GM23248 (cell line): Measurements from ENCODE around the gene FREY1. TPM values are rescaled to one million over a fixed set of nuclear protein-coding genes. Genes with fewer than 3 reads are reported as not detected.

ENCODE experiments used
- DNase-seq: peaks from one replicate; pipeline ENCODE4 v3.0.0-alpha.2; 2015
- H2AFZ ChIP-seq: fragments of 200-600 bp; sonication (generic); 2 replicates; pipeline ENCODE4 v1.6.1; 2016; ENCODE audit warnings: antibody characterized with exemption
- H3F3A ChIP-seq: fragments of 200-600 bp; sonication (generic); 2 replicates; pipeline ENCODE4 v1.6.1; 2016; ENCODE audit warnings: mild to moderate bottlenecking, antibody characterized with exemption, mixed run types; ENCODE audit not compliant: insufficient read depth
- H3K27ac ChIP-seq: fragments of 200-600 bp; sonication (generic); 2 replicates; pipeline ENCODE4 v1.5.1; 2016; ENCODE audit warnings: mild to moderate bottlenecking
- H3K27me3 ChIP-seq: fragments of 200-600 bp; sonication (generic); replicated peaks from 2 replicates; pipeline ENCODE4 v1.6.1; 2016; ENCODE audit warnings: mild to moderate bottlenecking; ENCODE audit not compliant: insufficient read depth
- H3K36me3 ChIP-seq: fragments of 200-600 bp; sonication (generic); 2 replicates; pipeline ENCODE4 v1.6.1; 2016; ENCODE audit warnings: low read depth, mild to moderate bottlenecking
- H3K4me1 ChIP-seq: fragments of 200-600 bp; sonication (generic); 2 replicates; pipeline ENCODE4 v1.6.1; 2016; ENCODE audit warnings: mild to moderate bottlenecking; ENCODE audit not compliant: insufficient read depth
- H3K4me2 ChIP-seq: fragments of 200-600 bp; sonication (generic); one replicate; pipeline ENCODE4 v1.6.1; 2016; ENCODE audit warnings: mild to moderate bottlenecking; ENCODE audit not compliant: unreplicated experiment
- H3K4me3 ChIP-seq: fragments of 200-600 bp; sonication (generic); 2 replicates; pipeline ENCODE4 v1.5.1; 2016; ENCODE audit warnings: mild to moderate bottlenecking
- H3K79me2 ChIP-seq: fragments of 200-600 bp; sonication (generic); 2 replicates; pipeline ENCODE4 v1.6.1; 2016; ENCODE audit warnings: mild to moderate bottlenecking; ENCODE audit not compliant: insufficient read depth
- H3K9ac ChIP-seq: fragments of 200-600 bp; sonication (generic); 2 replicates; pipeline ENCODE4 v1.6.1; 2016; ENCODE audit warnings: mild to moderate bottlenecking
- H3K9me2 ChIP-seq: fragments of 200-600 bp; sonication (generic); 2 replicates; pipeline ENCODE4 v1.6.1; 2016; ENCODE audit warnings: mixed run types, mild to moderate bottlenecking, moderate library complexity; ENCODE audit not compliant: insufficient read depth
- H3K9me3 ChIP-seq: fragments of 200-600 bp; sonication (generic); one replicate; pipeline ENCODE4 v1.6.1; 2017; ENCODE audit warnings: low read depth
- H4K20me1 ChIP-seq: fragments of 200-600 bp; sonication (generic); 2 replicates; pipeline ENCODE4 v1.6.0; 2016; ENCODE audit not compliant: insufficient read depth
- EZH2 ChIP-seq: fragments of 200-600 bp; sonication (generic); IDR thresholded peaks from 2 replicates; pipeline ENCODE4 v1.6.1; 2018; ENCODE audit warnings: antibody characterized with exemption, mild to moderate bottlenecking; ENCODE audit not compliant: insufficient read depth, poor library complexity, severe bottlenecking
- EZH2phosphoT487 ChIP-seq: fragments of 200-600 bp; sonication (generic); IDR thresholded peaks from 2 replicates; pipeline ENCODE4 v1.6.1; 2018; ENCODE audit warnings: antibody characterized with exemption, moderate library complexity, mild to moderate bottlenecking, low read depth; ENCODE audit not compliant: insufficient read depth
- WGBS, 2 experiments: methylation state at CpG; one replicate each; pipeline ENCODE4 v1.1.6; 2015 to 2017; ENCODE audit warnings: low lambda C conversion rate in 2 of 2, low coverage in 1 of 2; ENCODE audit errors: missing lambda C conversion rate in 2 of 2; 5-methylcytosine and 5-hydroxymethylcytosine counted together
- in situ Hi-C: fragments of 300-500 bp; cut with MboI; formaldehyde crosslinking; loops from 2 replicates; pipeline ENCODE4 v1.15.0; 2020
- polyA plus RNA-seq: library from polyadenylated mRNA; unstranded; fragments of >200 nt; fragmentation: Nextera tagmentation; extraction: Ambion mirVana; gene quantifications from 2 replicates; pipeline ENCODE4 v1.2.1, GENCODE V29; 2016
- total RNA-seq: library from RNA; depleted of rRNA; stranded (reverse); fragments of >200 nt; shearing (Covaris generic); gene quantifications from 2 replicates; pipeline ENCODE4 v1.2.3, GENCODE V29; 2014

Gene FREY1
- total and polyA plus RNA-seq, 2 experiments from 2014 or later: not detected

GRCh38 chr11:45897556-45897955 lies 9.5 kb downstream of the FREY1 start:
- 69 to 70% methylated on average over 6 of the region's 6 CpGs for WGBS, 2 experiments
- no peaks in the 10 kb centered on the region for H3K9me3 ChIP-seq
- no peak for DNase-seq
- no peak overlapping the region for H3K9ac ChIP-seq
- no peak overlapping the region for H2AFZ ChIP-seq
- H3K4me3 ChIP-seq: no peak overlapping the region
- no peaks in the 10 kb centered on the region for H3K36me3 ChIP-seq
- H4K20me1 ChIP-seq: no peaks in the 10 kb centered on the region
- H3F3A ChIP-seq: no peaks in the 10 kb centered on the region
- H3K27me3 ChIP-seq: no peaks in the 10 kb centered on the region
- in situ Hi-C loops: no loop called here
- no peak overlapping the region for H3K27ac ChIP-seq
- H3K4me1 ChIP-seq: no peaks in the 10 kb centered on the region
- no peaks in the 10 kb centered on the region for H3K9me2 ChIP-seq
- no peak overlapping the region for H3K4me2 ChIP-seq
- TF ChIP-seq EZH2phosphoT487 (no peak), EZH2 (no peak)
- no peaks in the 10 kb centered on the region for H3K79me2 ChIP-seq

GRCh38 chr11:45896422-45896984 lies 10.6 kb downstream of the FREY1 start:
- Histone ChIP-seq H3K27ac (no peak overlapping the region), H3K79me2 (no peaks in the 10 kb centered on the region), H2AFZ (no peak overlapping the region), H3K4me2 (no peak overlapping the region), H3K4me3 (no peak overlapping the region), H3K4me1 (no peaks in the 10 kb centered on the region), H3K27me3 (no peaks in the 10 kb centered on the region), H3K9me2 (no peaks in the 10 kb centered on the region), H3K9ac (no peak overlapping the region), H3K36me3 (no peaks in the 10 kb centered on the region), H4K20me1 (no peaks in the 10 kb centered on the region), H3F3A (no peaks in the 10 kb centered on the region), H3K9me3 (no peaks in the 10 kb centered on the region)
- 20 to 28% methylated on average over 15 to 17 of the region's 19 CpGs for WGBS, 2 experiments
- in situ Hi-C loops: no loop called here
- TF ChIP-seq EZH2phosphoT487: no peak
- TF ChIP-seq EZH2: no peak
- no peak for DNase-seq

- Histone ChIP-seq H3F3A (no peaks in the 10 kb centered on the region), H2AFZ (no peak overlapping the region), H3K4me3 (no peak overlapping the region), H4K20me1 (no peaks in the 10 kb centered on the region), H3K9ac (no peak overlapping the region), H3K27me3 (no peaks in the 10 kb centered on the region), H3K9me2 (no peaks in the 10 kb centered on the region), H3K9me3 (no peaks in the 10 kb centered on the region), H3K79me2 (no peaks in the 10 kb centered on the region), H3K4me1 (no peaks in the 10 kb centered on the region), H3K27ac (no peak overlapping the region), H3K36me3 (no peaks in the 10 kb centered on the region), H3K4me2 (no peak overlapping the region)
- TF ChIP-seq EZH2 (no peak), EZH2phosphoT487 (no peak)
- in situ Hi-C loops: no loop called here
- WGBS, 2 experiments: 85 to 87% methylated on average over 5 to 8 of the region's 8 CpGs
- no peak for DNase-seq
Observed at GRCh38 chr11:45895553-45896259, 11.4 kb downstream of the FREY1 start.

GRCh38 chr11:45894555-45895247 lies 12.4 kb downstream of the FREY1 start:
- Histone ChIP-seq H3K27ac (no peak overlapping the region), H3K36me3 (no peaks in the 10 kb centered on the region), H4K20me1 (no peaks in the 10 kb centered on the region), H3K9me2 (no peaks in the 10 kb centered on the region), H2AFZ (no peak overlapping the region), H3K4me2 (no peak overlapping the region), H3K27me3 (no peaks in the 10 kb centered on the region), H3K79me2 (no peaks in the 10 kb centered on the region), H3K4me3 (no peak overlapping the region), H3K9ac (no peak overlapping the region), H3K4me1 (no peaks in the 10 kb centered on the region), H3K9me3 (no peaks in the 10 kb centered on the region), H3F3A (no peaks in the 10 kb centered on the region)
- DNase-seq: no peak
- WGBS, 2 experiments: 55 to 56% methylated on average over 6 of the region's 6 CpGs
- TF ChIP-seq EZH2phosphoT487 (no peak), EZH2 (no peak)
- in situ Hi-C loops: no loop called here
